HG03565 (cell line): ENCODE measurements around the gene LRRC1.
"Not testable (repeated sequence)": the region's sequence is repeated elsewhere in the genome, so short reads cannot be mapped to it uniquely, and the experiment has no call there.

Source experiments
- ATAC-seq: cut with Tn5 transposase; IDR thresholded peaks from one replicate; pipeline ENCODE4 v1.9.1; 2021; ENCODE audit warnings: mild to moderate bottlenecking, moderate library complexity; ENCODE audit not compliant: unreplicated experiment

Gene LRRC1

DNA sequence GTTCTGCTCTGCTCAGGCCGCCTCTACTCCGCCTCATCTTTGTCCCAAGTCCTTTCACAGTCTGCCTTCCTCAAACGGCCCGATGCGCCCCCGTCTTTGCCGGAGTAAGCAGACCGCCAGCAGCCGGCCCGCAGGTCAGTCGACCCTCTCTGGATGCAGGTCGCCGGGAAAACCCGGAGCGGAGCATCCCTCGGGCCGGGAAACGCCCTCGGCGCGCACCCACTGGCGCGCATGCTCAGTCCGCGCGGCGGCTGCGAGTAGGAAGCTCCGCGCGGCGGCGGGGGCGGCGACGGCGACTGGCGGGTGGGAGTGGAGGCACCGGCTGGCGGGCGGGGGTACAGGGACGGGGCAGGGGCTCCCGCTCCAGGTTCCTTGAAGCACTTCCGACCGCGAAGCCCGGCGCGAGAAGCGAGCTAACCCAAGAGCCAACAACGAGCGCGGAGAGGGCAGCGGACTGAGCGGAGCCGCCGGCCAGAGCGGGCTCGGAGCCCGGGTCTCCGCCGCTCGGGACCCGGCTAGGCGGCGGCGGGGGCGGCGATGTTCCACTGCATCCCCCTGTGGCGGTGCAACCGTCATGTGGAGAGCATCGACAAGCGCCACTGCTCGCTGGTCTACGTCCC is at the start of gene LRRC1:
LRRC1 (plus strand) TSS at position 286 of the 620 bp plus-strand sequence; CDS start at position 538, 252 bp downstream.
- ATAC-seq: peak; percentile 61

- no peak for ATAC-seq
Measured at GRCh38 chr6:53746442-53747103, 48.2 kb upstream of the LRRC1 start.

- no peak for ATAC-seq
Measured at GRCh38 chr6:53750052-53750650, 44.7 kb upstream of the LRRC1 start.

- ATAC-seq: no peak
Measured at GRCh38 chr6:53751417-53751816, 43.4 kb upstream of the LRRC1 start.

DNA sequence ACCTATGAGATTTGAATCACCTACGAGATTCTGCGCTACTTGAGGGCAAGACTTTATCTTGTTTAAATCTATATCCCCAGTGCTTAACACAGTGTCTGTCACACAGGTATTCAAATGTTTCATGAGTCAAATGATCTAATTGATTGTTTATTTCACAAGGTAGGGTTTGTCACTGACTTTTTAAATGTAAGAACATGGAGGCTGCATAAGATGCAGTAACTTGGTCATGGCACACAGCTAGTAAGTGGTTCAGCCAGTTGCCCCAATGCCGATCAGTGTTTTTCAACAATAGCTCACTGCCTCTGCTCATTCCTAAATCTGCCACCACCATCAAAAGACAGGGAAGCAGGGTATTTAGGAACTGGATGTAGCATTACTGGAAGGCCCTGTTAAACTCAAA is 42.4 kb upstream of the LRRC1 start:
- ATAC-seq: no peak

- ATAC-seq: no peak
Measured at GRCh38 chr6:53752856-53753255, 41.9 kb upstream of the LRRC1 start.

DNA sequence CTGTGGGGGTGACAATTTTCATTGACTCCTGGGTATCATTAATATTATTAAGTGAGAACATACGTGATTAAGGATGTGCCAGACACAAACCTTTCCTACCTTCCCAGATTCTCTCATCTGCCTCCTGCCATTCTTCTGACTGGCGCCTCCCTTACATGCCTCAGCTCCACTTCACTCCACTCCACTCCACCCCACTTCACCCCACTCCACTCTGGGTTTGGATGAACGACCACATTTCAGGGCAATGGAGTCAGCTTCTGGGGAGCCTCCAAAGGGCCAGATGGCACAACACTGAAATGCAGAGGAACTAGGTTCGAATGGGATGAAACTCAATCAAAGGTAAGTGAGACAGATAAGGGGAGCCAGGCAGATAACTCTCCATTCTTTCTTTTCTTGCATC is 40.5 kb upstream of the LRRC1 start:
- no peak for ATAC-seq

DNA sequence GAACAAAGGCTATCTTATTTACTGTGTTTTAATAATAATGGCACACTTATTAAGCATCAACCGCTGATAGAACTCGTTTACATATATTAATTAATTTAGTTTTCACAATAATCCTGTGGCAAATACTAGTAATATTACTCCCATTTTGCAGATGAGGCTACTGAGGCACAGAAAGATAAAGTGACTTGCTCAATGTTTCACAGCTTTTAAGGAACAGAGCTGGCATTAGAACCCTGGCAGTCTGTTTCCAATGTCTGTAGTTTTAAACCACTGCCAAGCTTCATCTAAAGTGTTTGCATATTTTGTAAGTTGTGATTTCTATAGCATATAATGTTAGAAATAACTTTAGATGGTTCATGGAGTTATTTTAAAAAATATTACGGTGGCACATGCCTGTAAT is 38.4 kb upstream of the LRRC1 start:
- no peak for ATAC-seq

- no peak for ATAC-seq
Measured at GRCh38 chr6:53758496-53758895, 36.3 kb upstream of the LRRC1 start.

GRCh38 chr6:53761036-53761435 is 33.8 kb upstream of the LRRC1 start:
- ATAC-seq: no peak

DNA sequence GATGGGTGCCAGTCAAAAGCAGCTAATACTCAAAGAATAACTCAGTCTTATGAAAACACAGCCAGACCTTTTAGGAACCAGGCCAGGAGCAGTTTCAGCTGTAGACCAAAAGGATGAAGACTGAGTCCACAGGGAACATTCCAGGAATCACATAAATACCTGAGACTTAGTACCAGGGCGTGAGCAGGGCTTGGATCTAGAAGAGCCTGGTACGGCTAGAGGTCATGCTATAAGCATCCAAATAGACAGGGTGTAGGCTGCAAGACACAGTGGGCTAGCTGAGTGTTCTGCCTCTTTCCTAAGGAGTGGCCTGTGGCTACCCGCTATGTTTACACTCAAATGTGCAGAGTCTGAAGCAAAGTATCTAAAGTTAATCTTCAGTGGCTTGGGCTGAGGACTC is 29.5 kb upstream of the LRRC1 start:
- no peak for ATAC-seq

- ATAC-seq: no peak
Measured at GRCh38 chr6:53766930-53767329, 27.9 kb upstream of the LRRC1 start.

DNA sequence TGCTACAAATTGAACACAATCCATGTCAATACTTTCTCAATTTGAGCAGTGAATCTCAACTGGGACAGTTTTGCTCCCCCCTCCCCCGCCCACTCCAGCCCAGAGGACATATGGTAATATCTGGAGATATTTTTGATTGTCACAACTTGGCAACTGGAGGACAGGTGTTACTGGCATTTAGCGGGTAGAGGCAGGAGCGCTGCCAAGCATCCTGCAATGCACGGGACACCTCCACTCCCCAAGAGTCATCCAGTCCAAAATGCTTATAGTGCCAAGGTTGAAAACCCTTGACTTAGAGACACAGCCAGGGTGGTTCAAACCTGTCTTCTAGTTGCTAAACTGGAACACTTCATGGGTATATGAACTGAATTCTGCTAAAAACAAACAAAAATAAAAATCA is 26.9 kb upstream of the LRRC1 start:
- no peak for ATAC-seq

DNA sequence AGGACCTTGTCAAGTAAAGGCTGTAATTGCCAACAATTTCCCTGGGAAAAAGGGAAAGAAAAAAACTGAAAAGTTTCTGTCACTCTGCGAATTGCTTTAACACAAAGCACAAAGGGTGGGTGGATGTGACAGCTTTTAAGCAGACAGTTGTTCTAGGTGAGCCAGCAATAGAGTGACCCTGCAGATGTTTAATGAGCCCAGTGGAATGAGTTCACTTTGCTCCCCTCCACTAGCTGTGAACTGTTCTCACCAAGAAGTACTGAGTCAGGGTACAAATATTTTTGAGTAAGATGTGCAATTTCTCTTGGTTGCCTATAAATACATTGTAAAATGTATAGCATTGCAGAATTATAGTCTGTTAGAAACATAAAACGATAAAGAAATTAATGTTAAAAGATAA is 26.2 kb upstream of the LRRC1 start:
- ATAC-seq: no peak

DNA sequence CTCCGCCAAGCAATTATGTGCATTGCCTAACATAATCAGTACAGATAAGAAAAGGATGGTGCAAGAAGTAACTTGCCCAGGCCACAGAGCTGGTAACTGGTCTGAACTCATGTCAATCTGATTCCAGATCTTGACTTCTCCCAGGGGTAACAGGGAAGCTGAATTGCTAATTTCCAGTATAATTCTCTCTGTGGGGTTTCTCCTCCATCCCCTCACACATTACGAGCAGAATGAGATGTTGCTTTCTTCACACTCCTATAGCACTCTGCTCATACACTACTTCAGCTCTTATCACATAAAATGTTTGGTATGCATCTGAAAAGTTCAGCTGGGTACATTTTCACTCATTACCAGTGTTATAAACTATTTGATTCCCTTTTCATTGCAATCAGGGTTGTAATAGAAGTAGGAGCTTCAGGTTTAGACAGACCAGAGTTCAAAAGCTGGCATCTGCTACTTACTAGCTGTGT is 24.0 kb upstream of the LRRC1 start:
- no peak for ATAC-seq

DNA sequence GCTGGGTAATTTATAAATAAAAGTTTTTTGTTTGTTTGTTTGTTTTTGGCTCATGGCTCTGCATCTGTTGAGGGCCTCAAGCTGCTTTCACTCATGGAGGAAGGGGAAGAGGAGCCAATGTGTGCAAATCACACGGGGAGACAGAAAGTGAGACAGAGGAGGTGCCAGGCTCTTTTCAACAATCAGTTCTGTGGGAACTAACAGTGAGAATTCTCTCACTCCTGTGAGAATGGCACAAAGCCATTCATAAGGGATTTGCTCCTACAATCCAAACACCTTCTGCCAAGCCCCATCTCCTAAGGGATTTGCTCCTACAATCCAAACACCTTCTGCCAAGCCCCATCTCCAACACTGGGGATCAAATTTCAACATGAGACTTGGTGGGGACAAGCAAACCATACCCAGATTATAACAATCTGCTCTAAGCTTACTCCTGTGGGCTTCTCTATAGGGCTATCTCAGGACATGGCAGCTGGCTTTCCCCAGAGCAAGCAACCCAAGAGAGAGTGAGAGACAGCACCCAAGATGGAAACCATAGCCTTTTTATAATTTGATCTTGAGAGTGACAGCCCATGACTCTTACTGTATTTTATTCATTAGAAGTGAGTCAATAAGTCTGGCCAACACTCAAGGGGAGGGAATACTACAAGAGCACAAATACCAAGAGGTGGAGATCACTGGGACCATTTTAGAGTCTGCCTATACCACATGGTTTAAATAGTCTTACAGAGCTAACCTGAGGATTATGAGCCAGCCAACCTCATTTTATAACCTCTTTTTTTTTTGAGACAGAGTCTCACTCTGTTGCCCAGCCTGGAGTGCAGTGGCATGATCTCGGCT is 22.8 kb upstream of the LRRC1 start:
- no peak for ATAC-seq

- no peak for ATAC-seq
Measured at GRCh38 chr6:53773044-53773696, 21.6 kb upstream of the LRRC1 start.

GRCh38 chr6:53776152-53776551 is 18.7 kb upstream of the LRRC1 start:
- not testable (repeated sequence) for ATAC-seq

GRCh38 chr6:53784991-53785390 is 9.8 kb upstream of the LRRC1 start:
- ATAC-seq: not testable (repeated sequence)

DNA sequence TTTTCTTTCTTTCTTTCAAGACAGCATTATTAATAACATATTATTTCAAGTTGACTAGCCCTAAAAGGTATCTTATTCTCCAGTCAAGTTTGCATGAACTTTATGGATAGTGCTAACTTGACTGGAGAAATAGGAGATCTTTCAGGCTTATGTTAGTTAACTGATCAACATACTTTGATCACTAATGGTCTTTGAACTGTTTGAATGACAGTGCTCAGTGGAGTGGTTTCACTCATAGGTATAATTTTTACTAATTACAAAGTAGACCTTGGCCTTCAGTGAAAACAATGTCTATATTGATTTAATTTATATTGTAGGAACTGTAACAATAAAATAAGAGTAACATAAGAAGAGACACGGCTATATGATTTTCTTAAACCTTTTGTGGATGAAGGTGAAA is 8.0 kb upstream of the LRRC1 start:
- no peak for ATAC-seq

DNA sequence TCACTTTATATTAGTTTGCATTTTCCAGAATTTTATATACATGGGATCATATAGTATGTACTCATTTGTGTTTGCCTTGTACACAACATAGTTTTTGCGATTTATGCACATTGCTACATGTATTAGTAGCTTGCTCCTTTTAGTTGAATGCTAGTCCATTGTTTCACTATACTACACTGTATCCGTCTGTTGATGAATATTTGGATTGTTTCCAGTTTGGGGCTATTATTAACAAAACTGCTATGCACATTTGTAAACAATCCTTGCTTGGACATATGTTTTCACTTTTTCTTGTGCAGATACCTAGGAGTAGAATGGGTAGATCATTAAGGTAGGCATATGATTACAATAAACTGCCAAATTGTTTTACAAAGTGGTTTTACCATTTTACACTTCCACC is 3.9 kb upstream of the LRRC1 start:
- no peak for ATAC-seq
